ENCODE data around the gene SYTL2. TPM values are rescaled to one million over a fixed set of nuclear protein-coding genes. Genes with fewer than 3 reads are reported as not detected.

Gene SYTL2
- total and polyA plus RNA-seq, 8 donors: 2.5 to 12.2 (median 4.0) TPM

DNA sequence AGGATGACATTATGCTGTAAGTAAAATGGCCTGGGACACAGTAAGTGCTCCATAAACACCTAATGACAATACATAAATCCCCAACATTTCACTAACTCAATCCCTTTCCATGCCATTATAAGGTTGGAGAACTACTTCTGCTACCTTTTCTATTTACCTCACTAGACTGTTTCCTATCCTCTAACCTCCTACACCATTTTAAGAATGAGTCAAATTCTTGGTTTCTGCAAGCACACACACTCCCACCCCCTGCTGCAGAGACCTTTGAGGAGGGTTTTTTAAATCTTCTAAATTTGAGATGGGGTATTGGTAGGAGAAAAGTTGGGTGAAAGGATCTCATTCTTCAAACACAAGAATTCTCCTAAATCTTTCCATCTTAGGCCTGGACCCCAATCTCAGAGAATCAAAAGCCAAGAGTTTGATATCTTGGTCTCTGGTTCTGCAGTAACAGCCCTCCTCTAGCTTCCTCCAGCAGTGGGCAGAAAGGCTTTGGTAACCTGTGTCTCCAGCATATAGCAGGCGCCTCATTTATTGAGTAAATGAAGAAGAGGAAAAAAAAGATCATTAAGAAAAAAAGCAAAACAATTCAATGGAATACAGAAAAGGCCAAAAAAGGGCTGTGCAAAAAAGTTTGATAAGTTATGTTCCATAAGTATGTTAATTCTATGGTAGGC, 42.3 kb downstream of the SYTL2 start:
- intact Hi-C loops (cut with DNase I): no loop called here
- no peak for DNase-seq
- Histone ChIP-seq H3K4me1 (no peaks in the 10 kb centered on the region), H3K9me3 (no peaks in the 10 kb centered on the region), H3K27me3 (no peaks in the 10 kb centered on the region), H3K36me3 (no peaks in the 10 kb centered on the region), H3K27ac (no peak overlapping the region), H3K4me3 (no peak overlapping the region)
- TF ChIP-seq, protein P1, sequence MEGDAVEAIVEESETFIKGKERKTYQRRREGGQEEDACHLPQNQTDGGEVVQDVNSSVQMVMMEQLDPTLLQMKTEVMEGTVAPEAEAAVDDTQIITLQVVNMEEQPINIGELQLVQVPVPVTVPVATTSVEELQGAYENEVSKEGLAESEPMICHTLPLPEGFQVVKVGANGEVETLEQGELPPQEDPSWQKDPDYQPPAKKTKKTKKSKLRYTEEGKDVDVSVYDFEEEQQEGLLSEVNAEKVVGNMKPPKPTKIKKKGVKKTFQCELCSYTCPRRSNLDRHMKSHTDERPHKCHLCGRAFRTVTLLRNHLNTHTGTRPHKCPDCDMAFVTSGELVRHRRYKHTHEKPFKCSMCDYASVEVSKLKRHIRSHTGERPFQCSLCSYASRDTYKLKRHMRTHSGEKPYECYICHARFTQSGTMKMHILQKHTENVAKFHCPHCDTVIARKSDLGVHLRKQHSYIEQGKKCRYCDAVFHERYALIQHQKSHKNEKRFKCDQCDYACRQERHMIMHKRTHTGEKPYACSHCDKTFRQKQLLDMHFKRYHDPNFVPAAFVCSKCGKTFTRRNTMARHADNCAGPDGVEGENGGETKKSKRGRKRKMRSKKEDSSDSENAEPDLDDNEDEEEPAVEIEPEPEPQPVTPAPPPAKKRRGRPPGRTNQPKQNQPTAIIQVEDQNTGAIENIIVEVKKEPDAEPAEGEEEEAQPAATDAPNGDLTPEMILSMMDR (IDR thresholded peaks at IDR 0.05): no peak
- ATAC-seq: no peak
- no peak for FAIRE-seq
- WGBS, 2 donors: 84 to 96% methylated on average over 1 of the region's 1 CpG

DNA sequence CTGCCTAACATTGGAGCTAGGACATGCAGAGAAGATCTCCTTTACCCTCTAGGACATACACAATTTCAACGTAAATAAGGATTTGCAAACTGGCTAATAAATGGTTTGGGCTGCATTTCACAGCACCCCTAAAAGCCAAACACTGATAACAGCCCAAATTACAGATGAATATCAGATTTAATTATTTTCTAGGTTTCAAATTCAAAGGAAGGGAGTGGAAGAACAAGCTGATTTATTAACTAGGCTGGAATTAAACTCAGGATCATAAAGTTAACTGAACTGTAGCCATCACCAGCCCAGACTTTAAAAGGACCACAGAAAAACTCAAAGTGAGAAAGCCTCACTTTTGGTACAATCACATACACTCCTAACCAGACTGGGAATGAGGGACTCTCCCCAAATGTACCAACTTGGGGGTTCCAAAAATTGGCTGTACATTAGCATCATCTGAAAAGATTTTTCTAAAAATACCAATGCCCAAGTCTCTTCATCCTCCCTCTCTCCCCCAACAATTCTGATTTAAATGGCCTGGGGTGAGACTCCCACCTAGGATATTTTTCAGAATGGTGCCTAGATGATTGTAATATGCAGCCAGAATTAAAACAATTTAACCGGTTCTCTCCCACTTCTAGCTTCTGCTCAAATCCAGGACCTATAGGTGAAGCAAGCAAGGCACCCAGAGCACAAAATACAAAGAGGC, 43.5 kb downstream of the SYTL2 start:
- intact Hi-C loops (cut with DNase I): no loop called here
- H3K4me3 ChIP-seq: no peak overlapping the region
- H3K27ac ChIP-seq: no peak overlapping the region
- no peak for FAIRE-seq
- H3K27me3 ChIP-seq: no peaks in the 10 kb centered on the region
- no peaks in the 10 kb centered on the region for H3K9me3 ChIP-seq
- 79 to 80% methylated on average over 2 of the region's 2 CpGs for WGBS, 2 donors
- H3K4me1 ChIP-seq: no peaks in the 10 kb centered on the region
- DNase-seq: no peak
- TF ChIP-seq, protein P1 (IDR thresholded peaks at IDR 0.05): no peak
- no peaks in the 10 kb centered on the region for H3K36me3 ChIP-seq
- no peak for ATAC-seq

DNA sequence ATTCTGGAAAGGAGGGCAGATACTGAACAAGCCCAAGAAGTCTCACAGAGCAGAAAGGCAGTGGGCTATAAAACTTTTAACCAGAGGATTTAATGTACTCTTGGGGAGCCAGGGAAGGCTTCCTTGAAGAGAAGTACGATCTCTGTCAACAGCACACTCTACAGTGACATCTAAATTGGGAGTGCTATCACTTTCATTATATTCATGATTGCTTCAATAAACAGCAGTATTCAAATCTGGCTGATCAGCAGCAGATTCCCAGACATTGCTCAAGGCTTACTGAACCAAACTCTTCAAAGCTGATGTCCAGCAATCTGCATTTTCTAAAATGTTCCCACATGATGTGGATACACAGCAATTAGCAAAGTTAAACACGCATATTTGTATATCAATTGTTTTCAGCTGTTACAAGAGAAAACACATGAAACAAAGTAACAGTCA, 44.2 kb downstream of the SYTL2 start:
- ATAC-seq: no peak
- intact Hi-C loops (cut with DNase I): no loop called here
- H3K9me3 ChIP-seq: no peaks in the 10 kb centered on the region
- no peaks in the 10 kb centered on the region for H3K27me3 ChIP-seq
- TF ChIP-seq, protein P1 (IDR thresholded peaks at IDR 0.05): no peak
- no peaks in the 10 kb centered on the region for H3K4me1 ChIP-seq
- H3K4me3 ChIP-seq: no peak overlapping the region
- FAIRE-seq: no peak
- WGBS, 2 donors: 73 to 75% methylated on average over 2 of the region's 2 CpGs
- no peak overlapping the region for H3K27ac ChIP-seq
- no peak for DNase-seq
- no peaks in the 10 kb centered on the region for H3K36me3 ChIP-seq

DNA sequence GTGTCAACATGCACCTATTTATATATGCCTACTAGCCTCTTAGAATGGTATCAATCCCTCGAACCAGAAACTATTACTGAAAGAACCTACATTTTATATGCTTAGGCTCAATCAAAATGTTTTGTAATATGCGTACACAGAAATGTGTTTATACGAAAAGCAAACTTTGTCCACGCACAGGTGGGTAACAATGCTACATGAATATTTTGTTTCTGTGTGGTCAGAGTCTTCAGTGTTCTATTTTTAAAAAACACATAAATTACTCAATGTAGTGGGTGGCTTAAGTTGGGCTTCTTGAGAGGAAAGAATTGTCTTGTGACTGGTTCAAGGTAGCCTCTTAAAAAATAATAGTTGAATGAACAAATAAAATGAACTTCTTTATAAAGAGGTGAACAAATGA, 46.1 kb downstream of the SYTL2 start:
- no peaks in the 10 kb centered on the region for H3K9me3 ChIP-seq
- ATAC-seq: no peak
- no peaks in the 10 kb centered on the region for H3K4me1 ChIP-seq
- no peak overlapping the region for H3K27ac ChIP-seq
- H3K36me3 ChIP-seq: no peaks in the 10 kb centered on the region
- H3K4me3 ChIP-seq: no peak overlapping the region
- no peak for DNase-seq
- TF ChIP-seq, protein P1 (IDR thresholded peaks at IDR 0.05): no peak
- no peaks in the 10 kb centered on the region for H3K27me3 ChIP-seq
- 79 to 80% methylated on average over 4 of the region's 4 CpGs for WGBS, 2 donors
- intact Hi-C loops (cut with DNase I): no loop called here
- FAIRE-seq: no peak

DNA sequence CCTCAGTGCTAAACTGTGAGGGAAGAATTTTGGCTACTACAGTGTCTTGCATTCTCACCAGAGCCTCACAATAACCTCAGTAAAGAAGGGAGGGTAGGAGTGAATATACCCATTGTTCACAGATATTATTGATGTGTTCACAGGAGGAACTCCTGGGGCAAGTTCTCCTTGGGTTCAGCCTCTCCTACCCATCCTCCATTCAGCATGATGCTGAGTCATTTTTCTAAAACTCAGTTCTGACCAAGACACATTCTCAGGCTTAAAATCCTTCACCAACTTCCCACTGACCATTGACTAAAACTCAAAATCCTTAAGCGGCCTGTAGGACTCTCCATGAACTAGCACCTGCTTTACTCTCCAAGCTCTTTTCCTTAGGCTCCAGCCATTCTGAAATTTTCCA, 48.7 kb downstream of the SYTL2 start:
- DNase-seq (no peak), ATAC-seq (no peak), FAIRE-seq (no peak)
- no peaks in the 10 kb centered on the region for H3K4me1 ChIP-seq
- no peaks in the 10 kb centered on the region for H3K36me3 ChIP-seq
- 83 to 85% methylated on average over 1 of the region's 1 CpG for WGBS, 2 donors
- H3K4me3 ChIP-seq: no peak overlapping the region
- H3K27me3 ChIP-seq: no peaks in the 10 kb centered on the region
- intact Hi-C loops (cut with DNase I): no loop called here
- H3K9me3 ChIP-seq: no peaks in the 10 kb centered on the region
- no peak overlapping the region for H3K27ac ChIP-seq
- TF ChIP-seq, protein P1 (IDR thresholded peaks at IDR 0.05): no peak
